Ascending aorta (tissue), 2 donors: ENCODE data around the gene ORMDL3. TPM values are rescaled to one million over a fixed set of nuclear protein-coding genes. Genes with fewer than 3 reads are reported as not detected.
A peak's percentile ranks its signal among the peaks of the same experiment; 100 is the strongest.
"Not testable (repeated sequence)": the region's sequence is repeated elsewhere in the genome, so short reads cannot be mapped to it uniquely, and the experiment has no call there.

Experiments used
- DNase-seq, 2 donors: peaks; one replicate each; pipeline ENCODE4 v3.0.0-alpha.2; 2019; ENCODE audit warnings: low spot score in 2 of 2
- H3K27ac ChIP-seq, 2 donors: fragments of 200-600 bp; sonication (generic); one replicate each; pipeline ENCODE4 v1.5.1; 2016 to 2017; ENCODE audit warnings: mild to moderate bottlenecking in 1 of 2
- H3K27me3 ChIP-seq: fragments of 200-600 bp; sonication (generic); one replicate; pipeline ENCODE4 v1.5.1; 2017
- H3K36me3 ChIP-seq, 2 donors: fragments of 200-600 bp; sonication (generic); one replicate each; pipeline ENCODE4 v1.5.1; 2016
- H3K4me1 ChIP-seq, 2 donors: fragments of 200-600 bp; sonication (generic); one replicate each; pipeline ENCODE4 v1.5.1; 2016 to 2017; ENCODE audit warnings: mild to moderate bottlenecking in 1 of 2
- H3K4me3 ChIP-seq, 2 donors: fragments of 200-600 bp; sonication (generic); one replicate each; pipeline ENCODE4 v1.5.1; 2016 to 2017; ENCODE audit warnings: mild to moderate bottlenecking in 1 of 2
- H3K9me3 ChIP-seq, 2 donors: fragments of 200-600 bp; sonication (generic); one replicate each; pipeline ENCODE4 v1.5.1; 2016
- intact Hi-C: fragments of 100-400 bp; cut with DNase I; formaldehyde crosslinking; loops from one replicate; pipeline ENCODE4 v1.15.1; 2023
- total RNA-seq: library from RNA; depleted of rRNA; stranded (reverse); fragments of >200 nt; gene quantifications from one replicate; pipeline ENCODE4 v1.1.0, GENCODE V29; 2016
- TF ChIP-seq, protein P1 (sequence below), 3 experiments: fragments of 200-600 bp in 2 of 3; fragments of 450-650 bp in 1 of 3; sonication (generic) in 2 of 3; IDR thresholded peaks; one replicate each; pipeline ENCODE4 v1.5.1; 2016 to 2019; ENCODE audit warnings: antibody characterized with exemption in 3 of 3, mild to moderate bottlenecking in 1 of 3, moderate library complexity in 1 of 3

ORMDL3 gene
- total RNA-seq, 1 donor from 2014 or later: 32.2 TPM

DNA sequence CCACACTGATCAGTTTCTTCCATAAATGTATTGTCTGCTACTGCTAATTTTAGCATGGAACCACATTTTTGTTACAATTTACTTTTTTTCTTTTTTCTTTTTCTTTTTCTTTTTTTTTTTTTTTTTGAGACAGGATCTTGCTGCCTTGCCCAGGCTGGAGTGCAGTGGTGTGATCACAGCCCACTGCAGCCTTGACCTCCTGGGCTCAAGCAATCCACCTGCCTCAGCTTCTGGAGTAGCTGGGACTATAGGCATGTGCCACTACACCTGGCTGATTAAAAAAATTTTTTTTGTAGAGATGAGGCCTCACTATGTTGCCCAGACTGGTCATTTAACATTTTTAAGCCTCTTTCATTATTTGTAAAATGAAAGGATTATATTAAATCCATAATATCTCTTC lies 40.3 kb downstream of the ORMDL3 start:
- Histone ChIP-seq H3K4me3 (no peak overlapping the region), H3K27me3 (no peaks in the 10 kb centered on the region), H3K36me3 (no peaks in the 10 kb centered on the region), H3K9me3 (no peaks in the 10 kb centered on the region), H3K27ac (no peak overlapping the region), H3K4me1 (no peaks in the 10 kb centered on the region)
- intact Hi-C loops: no loop called here
- TF ChIP-seq, protein P1, sequence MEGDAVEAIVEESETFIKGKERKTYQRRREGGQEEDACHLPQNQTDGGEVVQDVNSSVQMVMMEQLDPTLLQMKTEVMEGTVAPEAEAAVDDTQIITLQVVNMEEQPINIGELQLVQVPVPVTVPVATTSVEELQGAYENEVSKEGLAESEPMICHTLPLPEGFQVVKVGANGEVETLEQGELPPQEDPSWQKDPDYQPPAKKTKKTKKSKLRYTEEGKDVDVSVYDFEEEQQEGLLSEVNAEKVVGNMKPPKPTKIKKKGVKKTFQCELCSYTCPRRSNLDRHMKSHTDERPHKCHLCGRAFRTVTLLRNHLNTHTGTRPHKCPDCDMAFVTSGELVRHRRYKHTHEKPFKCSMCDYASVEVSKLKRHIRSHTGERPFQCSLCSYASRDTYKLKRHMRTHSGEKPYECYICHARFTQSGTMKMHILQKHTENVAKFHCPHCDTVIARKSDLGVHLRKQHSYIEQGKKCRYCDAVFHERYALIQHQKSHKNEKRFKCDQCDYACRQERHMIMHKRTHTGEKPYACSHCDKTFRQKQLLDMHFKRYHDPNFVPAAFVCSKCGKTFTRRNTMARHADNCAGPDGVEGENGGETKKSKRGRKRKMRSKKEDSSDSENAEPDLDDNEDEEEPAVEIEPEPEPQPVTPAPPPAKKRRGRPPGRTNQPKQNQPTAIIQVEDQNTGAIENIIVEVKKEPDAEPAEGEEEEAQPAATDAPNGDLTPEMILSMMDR (IDR thresholded peaks at IDR 0.05): no peak
- no peak for DNase-seq

DNA sequence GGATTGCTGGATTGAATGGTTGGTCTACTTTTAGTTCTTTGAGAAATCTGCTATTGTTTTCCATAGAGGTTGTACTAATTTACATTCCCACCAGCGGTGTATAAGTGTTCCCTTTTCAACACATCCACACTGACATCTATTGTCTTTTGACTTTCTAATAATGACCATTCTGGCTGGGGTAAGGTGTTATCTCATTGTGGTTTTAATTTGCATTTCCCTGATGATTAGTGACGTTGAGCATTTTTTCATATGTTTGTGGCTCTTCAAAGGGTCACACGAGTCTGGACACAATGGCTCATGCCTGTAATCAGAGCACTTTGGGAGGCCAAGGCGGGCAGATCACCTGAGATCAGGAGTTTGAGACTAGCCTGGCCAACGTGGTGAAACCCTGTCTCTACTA lies 41.3 kb downstream of the ORMDL3 start:
- H3K27ac ChIP-seq, H3K27me3 ChIP-seq, H3K36me3 ChIP-seq, intact Hi-C loops, H3K4me1 ChIP-seq, H3K9me3 ChIP-seq, H3K4me3 ChIP-seq, DNase-seq: not testable (repeated sequence)

DNA sequence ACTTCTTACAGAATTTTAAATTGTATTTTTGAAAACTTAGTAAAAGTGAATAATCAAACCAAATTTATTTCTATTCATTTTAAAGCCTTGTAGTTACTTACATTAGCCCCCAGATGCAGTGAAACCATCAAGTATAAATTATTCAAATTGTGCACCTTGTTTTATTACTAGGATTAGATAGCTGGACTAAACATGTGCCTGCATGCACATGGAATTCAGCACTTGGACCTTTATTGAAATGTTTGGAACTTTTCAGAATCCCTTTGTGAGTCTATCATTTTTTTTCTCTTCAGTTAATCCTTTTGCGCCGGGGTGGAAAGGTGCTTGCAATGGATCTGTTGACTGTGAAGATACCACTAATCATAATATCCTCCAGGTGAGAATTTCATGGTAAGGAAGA lies 54.6 kb downstream of the ORMDL3 start:
- no peak overlapping the region for H3K4me3 ChIP-seq
- no peaks in the 10 kb centered on the region for H3K36me3 ChIP-seq
- no peaks in the 10 kb centered on the region for H3K9me3 ChIP-seq
- intact Hi-C loops: loop anchor here (1.0 kb wide), 1 partner anchor 108 kb away; the partner anchor contains the start of gene PSMD3
- TF ChIP-seq, protein P1 (IDR thresholded peaks at IDR 0.05): peak in 1 of 3 experiments; percentile 28
- no peak overlapping the region for H3K27ac ChIP-seq
- no peak for DNase-seq
- H3K4me1 ChIP-seq: no peaks in the 10 kb centered on the region
- peaks cover 3% of the 10 kb centered on the region for H3K27me3 ChIP-seq

DNA sequence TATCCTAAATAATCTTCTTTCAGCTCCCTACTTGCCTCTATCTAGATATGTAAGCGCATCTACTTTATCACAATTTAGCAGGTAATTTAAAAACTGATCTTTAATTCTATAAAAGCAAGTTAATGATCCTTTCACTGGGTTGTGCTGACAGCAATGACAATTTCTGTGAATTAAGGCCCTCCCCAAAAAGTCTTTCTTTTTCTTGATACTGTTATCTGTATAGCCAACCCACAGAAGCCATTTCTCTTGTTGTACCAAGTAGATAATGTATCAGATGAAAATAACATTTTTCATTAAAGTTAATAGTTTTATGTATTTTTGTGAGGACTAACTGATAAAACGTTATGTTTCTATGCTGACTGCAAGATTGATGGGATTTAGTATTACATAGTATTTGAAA lies 55.6 kb downstream of the ORMDL3 start:
- Histone ChIP-seq H3K4me1 (no peaks in the 10 kb centered on the region), H3K4me3 (no peak overlapping the region), H3K9me3 (no peaks in the 10 kb centered on the region), H3K36me3 (no peaks in the 10 kb centered on the region), H3K27ac (no peak overlapping the region), H3K27me3 (peaks cover 9% of the 10 kb centered on the region)
- intact Hi-C loops: loop anchor here (1.0 kb wide), 1 partner anchor 108 kb away; the partner anchor contains the start of gene PSMD3
- TF ChIP-seq, protein P1 (IDR thresholded peaks at IDR 0.05): no peak
- no peak for DNase-seq

Other genes with a start within 250 kb of the ORMDL3 start
- gene PGAP3, start 239.5 kb downstream of the ORMDL3 start, total RNA-seq: 29.5 TPM
- 124 TPM for gene ERBB2, start 227.5 kb downstream of the ORMDL3 start, total RNA-seq
- gene MIEN1, start 197.1 kb downstream of the ORMDL3 start, total RNA-seq: 64.2 TPM
- gene GRB7, start 189.7 kb downstream of the ORMDL3 start, total RNA-seq: 1.6 TPM
- gene IKZF3, start 63.3 kb downstream of the ORMDL3 start, total RNA-seq: 1.5 TPM
- gene ZPBP2, start 59.4 kb downstream of the ORMDL3 start, total RNA-seq: not detected
- 6.9 TPM for gene GSDMB, start 9.0 kb downstream of the ORMDL3 start, total RNA-seq
- not detected for gene LRRC3C, start 131 bp upstream of the ORMDL3 start, total RNA-seq
- not detected for gene GSDMA, start 35.4 kb upstream of the ORMDL3 start, total RNA-seq
- gene PSMD3, start 53.2 kb upstream of the ORMDL3 start, total RNA-seq: 93.1 TPM
- 0.43 TPM for gene CSF3, start 87.8 kb upstream of the ORMDL3 start, total RNA-seq
- gene MED24, start 126.8 kb upstream of the ORMDL3 start, total RNA-seq: 176 TPM
- gene THRA, start 135.4 kb upstream of the ORMDL3 start, total RNA-seq: 35.4 TPM
- gene NR1D1, start 173.0 kb upstream of the ORMDL3 start, total RNA-seq: 0.43 TPM
- 82.5 TPM for gene MSL1, start 194.4 kb upstream of the ORMDL3 start, total RNA-seq
- gene CASC3, start 212.9 kb upstream of the ORMDL3 start, total RNA-seq: 48.9 TPM
- 8.7 TPM for gene RAPGEFL1, start 249.9 kb upstream of the ORMDL3 start, total RNA-seq